GM19240 (cell line): Measurements from ENCODE around the gene ZSCAN20.

Source experiments
- DNase-seq: peaks from one replicate; pipeline ENCODE4 v3.0.0; 2011; ENCODE audit warnings: low spot score; ENCODE audit not compliant: insufficient read length

Gene ZSCAN20

GRCh38 chr1:33529957-33530356 lies 57.5 kb downstream of the ZSCAN20 start:
- no peak for DNase-seq

- no peak for DNase-seq
Observed at GRCh38 chr1:33532250-33532649, 59.8 kb downstream of the ZSCAN20 start.

- DNase-seq: no peak
Observed at GRCh38 chr1:33532936-33533335, 60.5 kb downstream of the ZSCAN20 start.

- no peak for DNase-seq
Observed at GRCh38 chr1:33535334-33535733, 62.9 kb downstream of the ZSCAN20 start.

- DNase-seq: no peak
Observed at GRCh38 chr1:33537885-33538284, 65.4 kb downstream of the ZSCAN20 start.

- DNase-seq: no peak
Observed at GRCh38 chr1:33541966-33542365, 69.5 kb downstream of the ZSCAN20 start.
